GM12878 (cell line): ENCODE data around the gene MAST4. TPM values are rescaled to one million over a fixed set of nuclear protein-coding genes. Genes with fewer than 3 reads are reported as not detected.

Experiments used
- ATAC-seq: fragments of 200-7000 bp; cut with Tn5 transposase; 3 replicates; pipeline ENCODE4 v1.9.1; 2020; ENCODE audit warnings: mild to moderate bottlenecking, moderate library complexity
- BruUV-seq: library from RNA; stranded (reverse); fragments of 400-500 nt; replicated peaks from 2 replicates; lab custom pipeline; 2021; lab: Mats Ljungman, UMichigan
- CTCF ChIA-PET: fragments of 300-600 bp; sonication (Branson Sonifier 250); formaldehyde crosslinking; extraction: SDS; loops from one replicate; lab custom pipeline; 2021; ENCODE audit warnings: inconsistent platforms; lab: Yijun Ruan, JAX
- POLR2A ChIA-PET: fragments of 350-600 bp; formaldehyde crosslinking; extraction: SDS; loops from one replicate; lab custom pipeline; 2021; ENCODE audit warnings: inconsistent platforms; lab: Charles Lee
- RAD21 ChIA-PET: fragments of 300-600 bp; sonication (Branson Sonifier 250); formaldehyde crosslinking; loops from one replicate; lab custom pipeline; 2023; ENCODE audit warnings: antibody characterized with exemption; ENCODE audit not compliant: unreplicated experiment; lab: Charles Lee
- SMC1A ChIA-PET: fragments of 300-600 bp; sonication (Branson Sonifier 250); formaldehyde crosslinking; loops from one replicate; lab custom pipeline; 2023; ENCODE audit not compliant: unreplicated experiment, uncharacterized antibody; lab: Charles Lee
- DNase-seq: peaks from one replicate; pipeline ENCODE4 v3.0.0-alpha.2; 2011; ENCODE audit warnings: low read depth, low spot score
- FAIRE-seq: peaks from 3 replicates; lab custom pipeline; 2011; peaks lifted over from hg19 to GRCh38; lab: Jason Lieb, UNC
- H2AFZ ChIP-seq: 2 replicates; pipeline ENCODE4 v1.6.0; 2011; ENCODE audit warnings: low read depth, low read length, control low read depth; ENCODE audit not compliant: control insufficient read depth
- H3K27ac ChIP-seq: 2 replicates; pipeline ENCODE4 v1.5.1; 2011; ENCODE audit warnings: control low read depth; ENCODE audit not compliant: control insufficient read depth, insufficient read depth
- H3K27me3 ChIP-seq, 2 experiments: replicated peaks in 1 of 2; 2 replicates each; pipeline versions ENCODE4 v1.6.0 to v1.6.1; 2011; ENCODE audit warnings: low read length in 1 of 2; ENCODE audit not compliant: control insufficient read depth in 2 of 2, insufficient read depth in 2 of 2
- H3K36me3 ChIP-seq, 2 experiments: 2 replicates each; pipeline ENCODE4 v1.5.1; 2011; ENCODE audit warnings: low read length in 1 of 2; ENCODE audit not compliant: control insufficient read depth in 2 of 2, insufficient read depth in 2 of 2
- H3K4me1 ChIP-seq: 2 replicates; pipeline ENCODE4 v1.6.1; 2011; ENCODE audit warnings: mild to moderate bottlenecking, low read length, moderate library complexity, mixed read lengths; ENCODE audit not compliant: control insufficient read depth, insufficient read depth
- H3K4me2 ChIP-seq: 2 replicates; pipeline ENCODE4 v1.6.0; 2011; ENCODE audit warnings: control low read depth; ENCODE audit not compliant: control insufficient read depth, insufficient read depth
- H3K4me3 ChIP-seq: fragments of 200-600 bp; sonication (generic); 2 replicates; pipeline ENCODE4 v1.5.1; 2016
- H3K79me2 ChIP-seq: 2 replicates; pipeline ENCODE4 v1.6.0; 2011; ENCODE audit warnings: low read length; ENCODE audit not compliant: control insufficient read depth, insufficient read depth
- H3K9ac ChIP-seq: 2 replicates; pipeline ENCODE4 v1.8.0; 2011; ENCODE audit warnings: low read length, control low read depth, mixed read lengths; ENCODE audit not compliant: control insufficient read depth, insufficient read depth
- H3K9me3 ChIP-seq: replicated peaks from 3 replicates; pipeline ENCODE4 v1.5.1; 2011; ENCODE audit warnings: mild to moderate bottlenecking, low read length; ENCODE audit not compliant: control insufficient read depth, insufficient read depth
- H4K20me1 ChIP-seq: 2 replicates; pipeline ENCODE4 v1.6.0; 2011; ENCODE audit not compliant: control insufficient read depth, insufficient read depth
- CHD4 ChIP-seq: fragments of 200-600 bp; sonication (generic); IDR thresholded peaks from 2 replicates; pipeline ENCODE4 v1.6.1; 2016; ENCODE audit warnings: mild to moderate bottlenecking
- FOXK2 ChIP-seq: fragments of 450-650 bp; IDR thresholded peaks from 2 replicates; pipeline ENCODE4 v1.6.1; 2017; ENCODE audit warnings: mild to moderate bottlenecking, moderate library complexity
- IRF3 ChIP-seq: fragments of 450-650 bp; IDR thresholded peaks from 2 replicates; pipeline ENCODE4 v1.6.1; 2014; ENCODE audit warnings: mild to moderate bottlenecking
- MXI1 ChIP-seq: fragments of 150-350 bp; IDR thresholded peaks from 2 replicates; pipeline ENCODE4 v1.6.1; 2011; ENCODE audit warnings: low read depth, mild to moderate bottlenecking, inconsistent platforms, low read length, improper control_type of control experiment
- NFXL1 ChIP-seq: fragments of 450-650 bp; IDR thresholded peaks from 2 replicates; pipeline ENCODE4 v1.6.1; 2017; ENCODE audit warnings: antibody characterized with exemption, mild to moderate bottlenecking, borderline replicate concordance
- NR2F1 ChIP-seq: fragments of 450-650 bp; conservative IDR thresholded peaks from 2 replicates; pipeline ENCODE4 v1.6.1; 2017; ENCODE audit warnings: mild to moderate bottlenecking
- PAX5 ChIP-seq: IDR thresholded peaks from 2 replicates; pipeline ENCODE4 v1.6.1; 2011; ENCODE audit warnings: low read depth, low read length, borderline replicate concordance
- SIX5 ChIP-seq: IDR thresholded peaks from 2 replicates; pipeline ENCODE4 v1.6.1; 2011; ENCODE audit warnings: mild to moderate bottlenecking, low read depth, low read length, moderate library complexity; ENCODE audit not compliant: severe bottlenecking
- SKIL ChIP-seq: fragments of 450-650 bp; IDR thresholded peaks from 2 replicates; pipeline ENCODE4 v1.6.1; 2017; ENCODE audit warnings: mild to moderate bottlenecking, low read depth, inconsistent platforms; ENCODE audit not compliant: poor library complexity, severe bottlenecking
- SP1 ChIP-seq: IDR thresholded peaks from one replicate; pipeline ENCODE4 v1.6.1; 2011; ENCODE audit warnings: low read depth, low read length
- SREBF2 ChIP-seq: IDR thresholded peaks from 2 replicates; pipeline ENCODE4 v1.6.1; 2012; ENCODE audit warnings: mild to moderate bottlenecking, low read length
- STAT1 ChIP-seq: fragments of 450-650 bp; conservative IDR thresholded peaks from 2 replicates; pipeline ENCODE4 v1.6.1; 2014; ENCODE audit warnings: antibody characterized with exemption, mild to moderate bottlenecking
- STAT3 ChIP-seq: IDR thresholded peaks from 2 replicates; pipeline ENCODE4 v1.6.1; 2011; ENCODE audit warnings: low read depth, low read length, improper control_type of control experiment
- YBX1 ChIP-seq: fragments of 450-650 bp; IDR thresholded peaks from 2 replicates; pipeline ENCODE4 v1.6.1; 2016; ENCODE audit warnings: antibody characterized with exemption
- YY1 ChIP-seq: IDR thresholded peaks from 2 replicates; pipeline ENCODE4 v1.6.1; 2011; ENCODE audit warnings: low read depth, mild to moderate bottlenecking, low read length
- WGBS: methylation state at CpG from one replicate; pipeline ENCODE4 v1.1.6; 2016; ENCODE audit warnings: low lambda C conversion rate; ENCODE audit not compliant: insufficient replicate concordance, insufficient coverage; ENCODE audit errors: missing lambda C conversion rate; 5-methylcytosine and 5-hydroxymethylcytosine counted together
- in situ Hi-C: fragments of 300-500 bp; cut with MboI; formaldehyde crosslinking; loops from 9 replicates; pipeline ENCODE4 v1.14.3; 2018; ENCODE audit warnings: mixed read lengths
- intact Hi-C: fragments of 100-400 bp; cut with micrococcal nuclease; formaldehyde crosslinking; loops from one replicate; pipeline ENCODE4 v1.14.2; 2022; ENCODE audit not compliant: unreplicated experiment
- polyA plus RNA-seq, 11 experiments: library from polyadenylated mRNA; depleted of rRNA in 4 of 11; unstranded in 6 of 11; stranded (reverse) in 5 of 11; fragments of >200 nt; fragmentation: Nextera tagmentation in 4 of 11; fragmentation: Illumina TruSeq in 1 of 11; extraction: Ambion mirVana in 4 of 11; extraction: Trizol in 1 of 11; gene quantifications; 1 replicate in 1 of 11; 2 replicates in 10 of 11; pipeline versions ENCODE4 v1.2.1 to v1.2.3, GENCODE V29; 2011 to 2016; ENCODE audit warnings: inconsistent platforms in 2 of 11, missing spikeins in 2 of 11, low read depth in 1 of 11
- total RNA-seq, 4 experiments: library from RNA; depleted of rRNA in 3 of 4; stranded (reverse); fragments of >200 nt in 3 of 4; fragmentation: Illumina TruSeq in 1 of 4; extraction: Trizol in 1 of 4; gene quantifications; 2 replicates each; pipeline versions ENCODE4 v1.2.1 to v1.2.3, GENCODE V29; 2013 to 2021
- TF ChIP-seq, protein P1 (sequence below): IDR thresholded peaks from 2 replicates; pipeline ENCODE4 v1.6.1; 2012; ENCODE audit warnings: low read depth, low read length, improper control_type of control experiment
- TF ChIP-seq, protein P2 (sequence below), 3 experiments: IDR thresholded peaks in 2 of 3; conservative IDR thresholded peaks in 1 of 3; 2 replicates each; pipeline ENCODE4 v1.5.1; 2011; ENCODE audit warnings: low read depth in 3 of 3, low read length in 3 of 3, mild to moderate bottlenecking in 3 of 3, control low read depth in 2 of 3, moderate library complexity in 2 of 3, inconsistent platforms in 1 of 3, mixed read lengths in 1 of 3; ENCODE audit not compliant: control insufficient read depth in 2 of 3, insufficient read depth in 1 of 3; ENCODE audit errors: extremely low read depth in 1 of 3
- TF ChIP-seq, protein P3 (sequence below): IDR thresholded peaks from 2 replicates; pipeline ENCODE4 v1.6.1; 2011; ENCODE audit warnings: mild to moderate bottlenecking, low read depth, low read length, moderate library complexity; ENCODE audit not compliant: insufficient replicate concordance

The MAST4 gene
- total and polyA plus RNA-seq, 10 of the 15 experiments (the other 5 are each of a cell fraction or from before 2014, with no cell fraction given): 0.02 to 1.6 (median 0.29) TPM; not detected in 1

GRCh38 chr5:67038817-67039603 lies 442.8 kb downstream of the MAST4 start:
- SMC1A ChIA-PET: no interaction called here

More at GRCh38 chr5:67038817-67039603, 442.8 kb downstream of the MAST4 start:
- FAIRE-seq (no peak), DNase-seq (no peak), ATAC-seq (no peak)
- TF ChIP-seq STAT3 (no peak), SKIL (no peak), IRF3 (no peak), YY1 (no peak), FOXK2 (no peak), CHD4 (no peak), STAT1 (no peak), YBX1 (no peak), PAX5 (no peak), NFXL1 (no peak), SREBF2 (no peak), SIX5 (no peak), SP1 (no peak), MXI1 (no peak), NR2F1 (no peak)
- TF ChIP-seq, protein P1, sequence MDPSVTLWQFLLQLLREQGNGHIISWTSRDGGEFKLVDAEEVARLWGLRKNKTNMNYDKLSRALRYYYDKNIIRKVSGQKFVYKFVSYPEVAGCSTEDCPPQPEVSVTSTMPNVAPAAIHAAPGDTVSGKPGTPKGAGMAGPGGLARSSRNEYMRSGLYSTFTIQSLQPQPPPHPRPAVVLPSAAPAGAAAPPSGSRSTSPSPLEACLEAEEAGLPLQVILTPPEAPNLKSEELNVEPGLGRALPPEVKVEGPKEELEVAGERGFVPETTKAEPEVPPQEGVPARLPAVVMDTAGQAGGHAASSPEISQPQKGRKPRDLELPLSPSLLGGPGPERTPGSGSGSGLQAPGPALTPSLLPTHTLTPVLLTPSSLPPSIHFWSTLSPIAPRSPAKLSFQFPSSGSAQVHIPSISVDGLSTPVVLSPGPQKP: no peak
- TF ChIP-seq, protein P2, sequence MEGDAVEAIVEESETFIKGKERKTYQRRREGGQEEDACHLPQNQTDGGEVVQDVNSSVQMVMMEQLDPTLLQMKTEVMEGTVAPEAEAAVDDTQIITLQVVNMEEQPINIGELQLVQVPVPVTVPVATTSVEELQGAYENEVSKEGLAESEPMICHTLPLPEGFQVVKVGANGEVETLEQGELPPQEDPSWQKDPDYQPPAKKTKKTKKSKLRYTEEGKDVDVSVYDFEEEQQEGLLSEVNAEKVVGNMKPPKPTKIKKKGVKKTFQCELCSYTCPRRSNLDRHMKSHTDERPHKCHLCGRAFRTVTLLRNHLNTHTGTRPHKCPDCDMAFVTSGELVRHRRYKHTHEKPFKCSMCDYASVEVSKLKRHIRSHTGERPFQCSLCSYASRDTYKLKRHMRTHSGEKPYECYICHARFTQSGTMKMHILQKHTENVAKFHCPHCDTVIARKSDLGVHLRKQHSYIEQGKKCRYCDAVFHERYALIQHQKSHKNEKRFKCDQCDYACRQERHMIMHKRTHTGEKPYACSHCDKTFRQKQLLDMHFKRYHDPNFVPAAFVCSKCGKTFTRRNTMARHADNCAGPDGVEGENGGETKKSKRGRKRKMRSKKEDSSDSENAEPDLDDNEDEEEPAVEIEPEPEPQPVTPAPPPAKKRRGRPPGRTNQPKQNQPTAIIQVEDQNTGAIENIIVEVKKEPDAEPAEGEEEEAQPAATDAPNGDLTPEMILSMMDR (IDR thresholded peaks at IDR 0.05 in 2 of 3, conservative IDR thresholded peaks at IDR 0.05 in 1 of 3; ENCODE audit: control insufficient read depth in 2 of 3, extremely low read depth in 1 of 3, insufficient read depth in 1 of 3, low read depth in 3 of 3, low read length in 3 of 3): no peak
- TF ChIP-seq, protein P3, sequence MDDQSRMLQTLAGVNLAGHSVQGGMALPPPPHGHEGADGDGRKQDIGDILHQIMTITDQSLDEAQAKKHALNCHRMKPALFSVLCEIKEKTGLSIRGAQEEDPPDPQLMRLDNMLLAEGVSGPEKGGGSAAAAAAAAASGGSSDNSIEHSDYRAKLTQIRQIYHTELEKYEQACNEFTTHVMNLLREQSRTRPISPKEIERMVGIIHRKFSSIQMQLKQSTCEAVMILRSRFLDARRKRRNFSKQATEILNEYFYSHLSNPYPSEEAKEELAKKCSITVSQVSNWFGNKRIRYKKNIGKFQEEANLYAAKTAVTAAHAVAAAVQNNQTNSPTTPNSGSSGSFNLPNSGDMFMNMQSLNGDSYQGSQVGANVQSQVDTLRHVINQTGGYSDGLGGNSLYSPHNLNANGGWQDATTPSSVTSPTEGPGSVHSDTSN: no peak
- in situ Hi-C loops (no loop called here), intact Hi-C loops (no loop called here)
- BruUV-seq: no TSS peak
- Histone ChIP-seq H3K4me2 (no peak overlapping the region), H4K20me1 (no peaks in the 10 kb centered on the region), H3K79me2 (no peaks in the 10 kb centered on the region), H3K27me3 (no peaks in the 10 kb centered on the region; a peak in 1 of 4 replicates), H3K27ac (no peak overlapping the region), H2AFZ (no peak overlapping the region), H3K9me3 (no peaks in the 10 kb centered on the region), H3K36me3 (no peaks in the 10 kb centered on the region), H3K4me1 (no peaks in the 10 kb centered on the region), H3K9ac (no peak overlapping the region), H3K4me3 (no peak overlapping the region)
- 32% methylated on average over 4 of the region's 4 CpGs for WGBS
- POLR2A ChIA-PET: no interaction called here
- RAD21 ChIA-PET: no interaction called here
- CTCF ChIA-PET: no interaction called here
